Right hindlimb (tissue), 1 donor: ENCODE results near the gene IFI27L1.

Experiments
- DNase-seq: peaks from one replicate; pipeline ENCODE4 v3.0.0-alpha.2; 2018

Gene IFI27L1

DNA sequence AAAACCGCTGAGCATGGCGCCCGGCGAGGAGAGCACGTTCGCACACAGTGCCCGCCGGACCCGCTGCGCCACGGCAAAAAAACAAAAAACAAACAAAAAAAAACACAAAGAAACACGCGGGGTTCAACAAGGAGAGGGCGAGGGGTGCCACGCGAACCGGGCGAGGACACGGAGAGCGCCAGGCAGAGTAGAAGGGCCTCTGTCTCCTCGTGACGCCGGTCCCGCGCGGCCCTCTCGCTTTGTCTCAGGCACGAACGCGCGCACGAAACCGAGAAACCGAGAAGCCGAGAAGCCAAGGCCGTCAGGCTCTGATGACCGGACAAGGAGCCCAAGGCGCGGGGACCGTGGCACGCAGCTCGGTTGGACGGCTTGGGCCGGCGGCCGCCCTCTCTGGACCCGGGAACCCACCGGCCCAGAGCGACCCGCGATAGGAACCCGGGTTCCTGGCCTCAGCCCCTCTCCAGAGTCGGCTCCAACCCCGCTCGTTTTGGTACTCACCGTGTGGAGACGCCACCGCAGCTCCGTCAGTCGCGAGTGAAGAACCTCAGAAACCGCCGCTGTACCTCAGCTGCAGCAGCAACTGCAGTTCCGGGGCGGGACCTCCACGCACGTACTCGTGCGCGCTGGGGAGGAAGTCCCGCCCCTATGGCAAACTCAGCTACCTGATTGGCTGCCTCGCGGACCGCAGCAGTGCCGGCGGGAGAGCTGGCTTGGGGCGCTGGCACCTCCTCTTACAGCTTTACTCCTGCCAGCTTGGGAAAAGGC, at the start of gene IFI27L1, which contains the start of gene DDX24:
Gene IFI27L1 (plus strand): TSS at position 690 of the 765 bp plus-strand sequence. CDS start 15,628 bp downstream, outside the sequence.
Gene DDX24 (minus strand): TSS at position 582 of the 765 bp plus-strand sequence. CDS start 1,460 bp downstream, outside the sequence.
- peak; percentile 97 for DNase-seq

GRCh38 chr14:94031883-94032279, 49.2 kb upstream of the IFI27L1 start:
- no peak for DNase-seq

GRCh38 chr14:94034886-94035285, 46.2 kb upstream of the IFI27L1 start:
- DNase-seq = no peak

- peak; percentile 58 for DNase-seq
Measured at GRCh38 chr14:94036313-94037167, 44.6 kb upstream of the IFI27L1 start.

GRCh38 chr14:94037954-94038353, 43.2 kb upstream of the IFI27L1 start:
- DNase-seq = no peak

GRCh38 chr14:94038510-94038909, 42.6 kb upstream of the IFI27L1 start:
- no peak for DNase-seq

DNA sequence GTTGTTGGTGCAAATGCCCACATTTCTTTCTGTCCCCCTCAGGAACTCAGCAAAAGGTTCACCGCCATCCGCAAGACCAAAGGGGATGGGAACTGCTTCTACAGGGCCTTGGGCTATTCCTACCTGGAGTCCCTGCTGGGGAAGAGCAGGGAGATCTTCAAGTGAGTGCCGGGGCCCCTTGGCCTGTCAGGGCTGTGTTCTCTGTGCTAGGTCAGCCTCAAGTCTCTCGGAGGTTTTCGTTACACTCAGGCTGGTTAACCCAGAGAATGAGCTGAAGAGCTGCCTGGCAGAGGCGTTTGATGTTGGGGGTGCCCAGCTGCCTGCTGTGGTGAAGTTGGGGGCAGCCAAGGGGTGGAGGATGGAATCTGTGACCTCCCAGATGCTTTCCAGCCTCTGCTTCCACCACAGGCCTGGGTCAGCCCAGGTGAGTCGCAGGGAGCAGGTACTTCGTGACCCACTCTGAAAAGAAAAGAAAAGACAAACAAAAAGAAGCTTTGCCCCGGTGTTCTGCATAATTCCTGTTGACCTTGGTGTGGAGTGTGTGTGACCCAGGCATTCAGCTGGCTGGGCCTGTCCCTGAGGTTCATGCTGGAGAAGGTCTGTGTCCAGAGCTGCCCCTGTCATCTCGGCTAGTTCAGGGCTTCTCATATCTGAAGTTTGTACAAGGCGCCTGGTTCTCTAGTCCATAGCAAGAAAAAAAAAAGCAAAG, 42.0 kb upstream of the IFI27L1 start:
- DNase-seq = no peak

DNA sequence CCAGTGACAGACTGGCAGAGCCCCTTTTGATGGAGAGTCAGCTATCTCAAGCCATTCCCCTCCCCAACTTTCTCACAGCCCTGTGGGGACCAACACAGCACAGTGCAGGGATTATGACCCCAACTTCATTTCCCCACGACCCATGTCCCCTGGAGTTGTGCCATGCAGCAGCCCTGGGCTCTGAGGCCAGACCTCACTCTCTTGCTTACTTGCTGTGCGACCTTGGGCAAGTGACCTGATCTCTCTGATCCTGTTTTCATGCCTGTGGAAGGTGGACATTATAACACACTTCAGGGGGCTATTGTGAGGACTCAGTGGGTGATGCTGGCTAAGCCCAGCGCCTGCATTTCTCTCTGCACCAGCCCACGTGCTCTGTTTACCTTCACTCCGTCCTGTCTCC, 40.9 kb upstream of the IFI27L1 start:
- DNase-seq = no peak

GRCh38 chr14:94040796-94041195, 40.3 kb upstream of the IFI27L1 start:
- DNase-seq = no peak

DNA sequence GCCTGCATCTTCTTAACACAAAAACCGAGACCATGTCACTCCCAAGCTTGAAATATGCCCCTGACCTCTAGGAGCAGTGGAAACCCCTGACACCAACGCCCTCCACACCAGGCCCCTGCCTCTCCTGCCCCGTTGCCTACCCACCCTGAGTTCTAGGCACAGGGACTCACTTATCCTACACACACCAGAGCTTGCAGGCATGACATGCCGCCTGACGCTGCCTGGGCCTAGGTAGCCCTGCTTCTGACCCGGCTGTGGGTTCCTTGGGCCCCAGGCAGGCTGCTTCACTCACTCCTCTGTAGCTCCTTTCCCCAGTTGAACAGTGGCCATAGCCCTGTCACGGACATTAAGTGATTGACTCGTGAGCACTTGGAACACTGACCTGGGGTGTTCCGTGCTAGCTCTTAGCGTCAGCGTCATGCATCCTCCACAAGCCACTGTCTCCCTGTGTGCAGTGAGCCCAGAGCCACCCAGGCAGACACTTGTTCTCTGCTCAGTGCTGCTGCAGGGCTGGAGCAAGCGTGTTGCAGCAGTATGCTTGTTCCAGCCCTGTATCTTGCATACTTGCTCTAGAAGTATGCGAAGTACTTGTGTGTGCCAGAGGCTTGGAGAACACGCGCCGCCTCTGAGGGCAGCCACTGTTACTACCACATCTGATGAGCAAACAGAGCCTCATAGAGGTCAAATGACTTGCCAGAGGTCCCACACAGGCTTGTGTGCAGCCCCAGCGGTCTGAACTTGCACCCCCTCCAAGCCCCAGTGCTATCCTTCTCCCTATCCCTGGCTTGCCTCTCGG, 39.4 kb upstream of the IFI27L1 start:
- DNase-seq = no peak

GRCh38 chr14:94042433-94043091, 38.5 kb upstream of the IFI27L1 start:
- no peak for DNase-seq

- DNase-seq = no peak
Measured at GRCh38 chr14:94043111-94043755, 37.9 kb upstream of the IFI27L1 start.

GRCh38 chr14:94043756-94044475, 37.2 kb upstream of the IFI27L1 start:
- peak; percentile 11 for DNase-seq

DNA sequence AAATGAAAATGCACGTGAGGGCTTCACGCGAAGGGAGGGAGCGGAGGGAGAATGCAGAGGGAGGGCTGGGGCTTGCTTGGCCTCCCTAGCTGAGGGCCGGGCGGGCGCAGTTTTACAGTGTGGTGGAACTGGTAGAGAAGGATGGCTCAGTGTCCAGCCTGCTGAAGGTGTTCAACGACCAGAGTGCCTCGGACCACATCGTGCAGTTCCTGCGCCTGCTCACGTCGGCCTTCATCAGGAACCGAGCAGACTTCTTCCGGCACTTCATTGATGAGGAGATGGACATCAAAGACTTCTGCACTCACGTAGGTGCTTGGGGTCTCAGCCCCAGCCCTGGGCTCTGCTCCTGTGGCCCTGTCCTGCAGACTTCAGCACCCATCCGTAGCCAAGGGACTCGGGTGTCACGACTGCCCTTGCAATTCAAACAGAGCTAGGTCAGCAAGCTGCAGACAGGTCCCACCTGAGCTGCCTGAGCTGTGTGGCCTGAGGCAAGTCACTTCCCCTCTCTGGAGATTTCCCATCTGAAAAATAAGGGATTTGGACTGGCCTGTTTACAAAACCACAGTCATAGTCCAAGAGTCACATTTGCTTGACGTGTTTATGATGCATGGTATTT, 36.5 kb upstream of the IFI27L1 start:
- DNase-seq = peak; percentile 9

DNA sequence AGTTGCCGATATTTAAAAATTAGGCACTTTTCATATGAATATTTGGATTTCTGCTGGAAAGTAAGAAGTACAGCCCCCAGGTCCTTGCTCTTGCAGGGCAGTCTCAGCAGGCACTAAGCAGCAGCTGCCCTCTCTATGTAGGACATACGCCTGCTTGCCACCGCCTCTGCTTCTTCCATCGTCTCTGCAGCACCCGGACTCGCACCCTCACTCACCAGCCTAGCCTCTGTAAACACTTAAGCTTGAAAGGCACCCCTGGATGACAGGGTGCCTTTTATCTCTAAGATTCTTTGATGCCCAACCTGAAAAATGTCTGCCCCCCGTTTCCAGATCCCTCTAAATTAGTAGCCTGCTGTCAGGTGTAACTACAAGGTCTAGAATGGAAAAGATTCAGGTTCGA, 36.0 kb upstream of the IFI27L1 start:
- DNase-seq = no peak

GRCh38 chr14:94045563-94046345, 35.4 kb upstream of the IFI27L1 start:
- DNase-seq = peak; percentile 8

- DNase-seq = peak; percentile 12
Measured at GRCh38 chr14:94046696-94047250, 34.3 kb upstream of the IFI27L1 start.

- peak; percentile 6 for DNase-seq
Measured at GRCh38 chr14:94047581-94047980, 33.5 kb upstream of the IFI27L1 start.
